ENCODE data around the gene FXYD4. TPM values are rescaled to one million over a fixed set of nuclear protein-coding genes. Genes with fewer than 3 reads are reported as not detected.

The FXYD4 gene
- total RNA-seq, 2 experiments from 2014 or later, result not detected

DNA sequence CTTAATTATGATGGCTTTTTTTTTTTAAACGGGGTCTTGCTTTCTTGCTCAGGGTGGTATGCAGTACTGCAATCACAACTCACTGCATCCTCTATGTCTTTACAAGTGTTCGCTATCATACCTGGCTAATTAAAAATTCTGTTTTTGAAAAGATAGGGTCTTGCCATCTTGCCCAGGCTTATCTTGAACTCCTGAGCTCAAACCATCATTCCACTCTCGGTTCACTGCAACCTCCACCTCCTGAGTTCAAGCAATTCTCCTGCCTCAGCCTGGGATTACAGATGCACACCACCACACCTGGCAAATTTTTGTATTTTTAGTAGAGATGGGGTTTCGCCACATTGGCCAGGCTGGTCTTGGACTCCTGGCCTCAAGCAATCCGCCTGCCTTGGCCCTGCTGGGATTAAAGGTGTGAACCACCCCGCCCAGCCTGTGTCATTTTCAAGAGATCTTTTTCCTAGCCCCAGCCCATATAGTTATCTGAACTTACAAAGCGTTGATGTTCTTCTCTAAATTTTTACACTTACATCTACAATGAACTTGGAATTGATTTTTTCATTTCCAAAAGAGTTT is 31.5 kb downstream of the FXYD4 start:
- H3K27me3 Mint-ChIP-seq, result no peaks in the 10 kb centered on the region
- TF ChIP-seq, protein P1, sequence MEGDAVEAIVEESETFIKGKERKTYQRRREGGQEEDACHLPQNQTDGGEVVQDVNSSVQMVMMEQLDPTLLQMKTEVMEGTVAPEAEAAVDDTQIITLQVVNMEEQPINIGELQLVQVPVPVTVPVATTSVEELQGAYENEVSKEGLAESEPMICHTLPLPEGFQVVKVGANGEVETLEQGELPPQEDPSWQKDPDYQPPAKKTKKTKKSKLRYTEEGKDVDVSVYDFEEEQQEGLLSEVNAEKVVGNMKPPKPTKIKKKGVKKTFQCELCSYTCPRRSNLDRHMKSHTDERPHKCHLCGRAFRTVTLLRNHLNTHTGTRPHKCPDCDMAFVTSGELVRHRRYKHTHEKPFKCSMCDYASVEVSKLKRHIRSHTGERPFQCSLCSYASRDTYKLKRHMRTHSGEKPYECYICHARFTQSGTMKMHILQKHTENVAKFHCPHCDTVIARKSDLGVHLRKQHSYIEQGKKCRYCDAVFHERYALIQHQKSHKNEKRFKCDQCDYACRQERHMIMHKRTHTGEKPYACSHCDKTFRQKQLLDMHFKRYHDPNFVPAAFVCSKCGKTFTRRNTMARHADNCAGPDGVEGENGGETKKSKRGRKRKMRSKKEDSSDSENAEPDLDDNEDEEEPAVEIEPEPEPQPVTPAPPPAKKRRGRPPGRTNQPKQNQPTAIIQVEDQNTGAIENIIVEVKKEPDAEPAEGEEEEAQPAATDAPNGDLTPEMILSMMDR (IDR thresholded peaks at IDR 0.05), result no peak
- peaks cover 56% of the 10 kb centered on the region for H3K4me1 Mint-ChIP-seq (ENCODE audit: low read depth)
- H3K27ac Mint-ChIP-seq, result peak overlapping the region; percentile 93
- peaks cover 81% of the 10 kb centered on the region for H3K36me3 Mint-ChIP-seq (ENCODE audit: low read depth)
- no peak for DNase-seq
- no peak for ATAC-seq
- CTCF ChIA-PET, result no interaction called here
- no peaks in the 10 kb centered on the region for H3K9me3 Mint-ChIP-seq
- intact Hi-C loops (cut with micrococcal nuclease), result no loop called here
- POLR2A ChIA-PET, result interaction anchor here (0.8 to 9.4 kb wide), 4 partner anchors 10 to 17 kb away, joined by 3 to 332 read pairs (median 57); no protein-coding TSS in a partner anchor
- H3K4me3 Mint-ChIP-seq, result peak overlapping the region; percentile 99

DNA sequence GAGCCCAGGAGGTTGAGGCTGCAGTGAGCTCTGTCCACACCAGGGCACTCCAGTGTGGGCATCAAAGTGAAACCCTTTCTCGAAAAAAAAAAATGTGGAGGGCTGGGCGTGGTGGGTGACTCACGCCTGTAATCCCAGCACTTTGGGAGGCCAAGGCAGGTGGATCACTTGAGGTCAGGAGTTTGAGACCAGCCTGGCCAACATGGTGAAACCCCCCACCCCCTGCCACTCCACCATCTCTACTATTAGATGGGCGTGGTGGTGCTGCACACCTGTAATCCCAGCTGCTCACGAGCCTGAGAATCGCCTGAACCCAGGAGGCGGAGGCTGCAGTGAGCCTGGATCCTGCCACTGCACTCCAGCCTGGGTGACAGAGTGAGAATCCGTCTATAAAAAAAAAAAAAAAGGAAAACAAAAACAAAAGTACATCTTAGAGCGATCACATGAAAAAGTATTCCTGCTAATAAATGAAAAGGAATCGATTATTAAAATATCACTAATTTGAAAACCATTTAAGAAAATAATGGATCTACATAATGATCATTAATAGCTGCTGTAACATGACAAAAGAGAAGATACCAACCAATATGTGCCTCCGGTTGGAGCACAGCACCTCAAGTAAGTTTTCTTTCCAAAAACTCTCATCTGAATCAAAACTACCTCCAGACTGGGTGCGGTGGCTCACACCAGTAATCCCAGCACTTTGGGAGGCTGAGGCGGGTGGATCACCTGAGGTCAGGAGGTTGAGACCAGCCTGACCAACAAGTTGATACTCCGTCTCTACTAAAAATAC is 32.7 kb downstream of the FXYD4 start:
- DNase-seq (no peak), ATAC-seq (no peak)
- CTCF ChIA-PET, result no interaction called here
- Mint-ChIP-seq H3K36me3 (ENCODE audit: low read depth) (peaks cover 77% of the 10 kb centered on the region), H3K4me3 (peak overlapping the region; percentile 99), H3K27me3 (no peaks in the 10 kb centered on the region), H3K9me3 (no peaks in the 10 kb centered on the region), H3K27ac (peak overlapping the region; percentile 93), H3K4me1 (ENCODE audit: low read depth) (peaks cover 51% of the 10 kb centered on the region)
- TF ChIP-seq, protein P1 (IDR thresholded peaks at IDR 0.05), result no peak
- POLR2A ChIA-PET, result interaction anchor here (0.8 to 9.4 kb wide), 4 partner anchors 11 to 265 kb away, joined by 3 to 332 read pairs (median 58); no protein-coding TSS in a partner anchor
- intact Hi-C loops (cut with micrococcal nuclease), result no loop called here

DNA sequence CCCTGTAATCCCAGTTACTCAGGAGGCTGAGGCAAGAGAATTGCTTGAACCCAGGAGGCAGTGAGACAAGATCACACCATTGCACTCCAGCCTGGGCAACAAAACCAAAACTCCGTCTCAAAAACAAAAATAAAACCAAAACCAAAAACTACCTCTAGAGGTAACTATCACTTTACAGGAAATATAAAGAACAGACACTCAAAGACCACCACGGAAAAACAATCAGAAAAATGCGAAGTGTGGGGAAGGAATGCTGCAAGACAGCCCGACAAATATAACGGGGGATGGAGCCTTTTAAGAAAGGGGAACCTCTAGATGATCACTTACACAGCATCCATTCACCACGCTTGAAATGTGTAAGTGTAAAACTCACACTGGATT is 33.3 kb downstream of the FXYD4 start:
- CTCF ChIA-PET, result interaction anchor here (1.9 kb wide), 1 partner anchor 8 kb away, joined by 9 read pairs; no protein-coding TSS in a partner anchor

DNA sequence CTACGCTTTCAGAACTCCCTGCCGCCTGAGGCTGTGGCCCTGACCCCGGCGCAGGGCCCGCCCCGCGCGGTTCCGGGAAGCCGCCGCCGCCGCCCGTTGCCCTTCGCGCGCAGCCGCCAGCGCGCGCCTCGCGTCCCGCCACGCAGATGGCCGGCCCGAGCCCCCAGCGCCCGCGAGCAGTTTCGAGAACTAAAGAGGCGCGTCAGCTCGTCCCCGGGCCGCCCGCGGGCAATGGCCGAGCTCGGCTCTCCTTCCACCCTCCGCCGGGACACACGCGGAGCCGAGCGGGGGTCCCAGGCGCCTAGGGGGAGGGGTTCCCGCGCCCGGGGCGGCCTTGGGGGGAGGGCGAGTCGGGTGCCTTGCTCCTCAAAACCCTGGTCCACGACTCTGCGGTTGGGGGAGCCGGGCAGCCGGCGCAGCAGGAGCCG is 35.7 kb downstream of the FXYD4 start:
- no peaks in the 10 kb centered on the region for H3K27me3 Mint-ChIP-seq
- DNase-seq, result peak; percentile 61
- H3K9me3 Mint-ChIP-seq, result no peaks in the 10 kb centered on the region
- TF ChIP-seq, protein P1 (IDR thresholded peaks at IDR 0.05), result no peak
- H3K4me3 Mint-ChIP-seq, result peak overlapping the region; percentile 99
- POLR2A ChIA-PET, result interaction anchor here (0.8 to 9.4 kb wide), 12 partner anchors 13 to 102 kb away, joined by 3 to 332 read pairs (median 4); no protein-coding TSS in a partner anchor
- H3K36me3 Mint-ChIP-seq (ENCODE audit: low read depth), result peaks cover 58% of the 10 kb centered on the region
- peak overlapping the region; percentile 100 for H3K27ac Mint-ChIP-seq
- ATAC-seq, result no peak
- CTCF ChIA-PET, result interaction anchor here (0.8 to 1.8 kb wide), 4 partner anchors 9 to 51 kb away, joined by 3 to 12 read pairs (median 7); no protein-coding TSS in a partner anchor
- intact Hi-C loops (cut with micrococcal nuclease), result loop anchor here (2.0 to 5.0 kb wide), 2 partner anchors 14 to 270 kb away; partner anchors contain the start of gene CSGALNACT2
- peaks cover 30% of the 10 kb centered on the region for H3K4me1 Mint-ChIP-seq (ENCODE audit: low read depth)

More for the DNA sequence above, 33.3 kb downstream of the FXYD4 start:
- no peaks in the 10 kb centered on the region for H3K27me3 Mint-ChIP-seq
- intact Hi-C loops (cut with micrococcal nuclease), result loop anchor here (5.0 kb wide), 1 partner anchor 267 kb away; the partner anchor contains the start of gene CSGALNACT2
- H3K9me3 Mint-ChIP-seq, result no peaks in the 10 kb centered on the region
- no peak for DNase-seq
- H3K36me3 Mint-ChIP-seq (ENCODE audit: low read depth), result peaks cover 73% of the 10 kb centered on the region
- peak overlapping the region; percentile 93 for H3K27ac Mint-ChIP-seq
- no peak for ATAC-seq
- TF ChIP-seq, protein P1 (IDR thresholded peaks at IDR 0.05), result no peak
- H3K4me1 Mint-ChIP-seq (ENCODE audit: low read depth), result peaks cover 45% of the 10 kb centered on the region
- H3K4me3 Mint-ChIP-seq, result peak overlapping the region; percentile 99
- POLR2A ChIA-PET, result interaction anchor here (1.5 to 9.4 kb wide), 5 partner anchors 15 to 57 kb away, joined by 3 to 332 read pairs (median 10); partner anchors contain the start of gene ZNF487
